Measurements from ENCODE around the gene TNNC2.

GRCh38 chr20:45780159-45780558, 47.0 kb downstream of the TNNC2 start:
- TF ChIP-seq CTCF (IDR thresholded peaks at IDR 0.05) (no peak), POLR2A (IDR thresholded peaks at IDR 0.05) (no peak)
